H1 (cell line): Measurements from ENCODE around the gene BTBD9. TPM values are rescaled to one million over a fixed set of nuclear protein-coding genes. Genes with fewer than 3 reads are reported as not detected.

Experiments used
- CTCF ChIA-PET: fragments of 300-600 bp; sonication (Branson Sonifier 250); formaldehyde crosslinking; loops from one replicate; lab custom pipeline; 2021; ENCODE audit not compliant: partially characterized antibody; lab: Charles Lee
- POLR2A ChIA-PET: fragments of 300-600 bp; sonication (Branson Sonifier 250); formaldehyde crosslinking; loops from one replicate; lab custom pipeline; 2021; ENCODE audit warnings: inconsistent platforms; ENCODE audit not compliant: partially characterized antibody; lab: Charles Lee
- DNase-seq, 2 experiments: peaks; one replicate each; pipeline versions ENCODE4 v3.0.0 to v3.0.0-alpha.2; 2010 to 2022; ENCODE audit warnings: low spot score in 2 of 2, low read depth in 1 of 2, mixed read lengths in 1 of 2
- FAIRE-seq: peaks from 2 replicates; lab custom pipeline; 2011; peaks lifted over from hg19 to GRCh38; lab: Jason Lieb, UNC
- H2AFZ ChIP-seq: 2 replicates; pipeline ENCODE4 v1.8.1; 2012; ENCODE audit warnings: low read length, inconsistent platforms
- H2AK5ac ChIP-seq: 2 replicates; pipeline ENCODE4 v1.6.1; 2013; ENCODE audit warnings: low read depth, low read length
- H2BK120ac ChIP-seq: replicated peaks from 2 replicates; pipeline ENCODE3; 2013; ENCODE audit warnings: low read depth, low read length, inconsistent platforms
- H2BK12ac ChIP-seq: 2 replicates; pipeline ENCODE4 v1.6.1; 2013; ENCODE audit warnings: low read depth, low read length
- H2BK15ac ChIP-seq: 2 replicates; pipeline ENCODE4 v1.6.1; 2013; ENCODE audit warnings: low read length
- H2BK20ac ChIP-seq: 2 replicates; pipeline ENCODE4 v1.6.1; 2013; ENCODE audit warnings: low read length
- H2BK5ac ChIP-seq: 2 replicates; pipeline ENCODE4 v1.6.1; 2013; ENCODE audit warnings: low read depth, low read length
- H3K14ac ChIP-seq: 2 replicates; pipeline ENCODE4 v1.6.1; 2013; ENCODE audit warnings: inconsistent platforms; ENCODE audit not compliant: insufficient read length
- H3K18ac ChIP-seq: 2 replicates; pipeline ENCODE4 v1.6.1; 2013; ENCODE audit warnings: low read length; ENCODE audit errors: extremely low read depth
- H3K23ac ChIP-seq: 2 replicates; pipeline ENCODE4 v1.6.1; 2013; ENCODE audit warnings: inconsistent platforms; ENCODE audit not compliant: insufficient read length
- H3K23me2 ChIP-seq: 2 replicates; pipeline ENCODE4 v1.6.1; 2013; ENCODE audit warnings: low read depth, low read length
- H3K27ac ChIP-seq: 2 replicates; pipeline ENCODE4 v1.6.1; 2011; ENCODE audit warnings: low read depth, low read length, inconsistent platforms
- H3K27me3 ChIP-seq, 4 experiments: replicated peaks in 1 of 4; 1 replicate in 1 of 4; 2 replicates in 3 of 4; pipeline versions ENCODE4 v1.6.1 to v1.8.1; 2011 to 2013; ENCODE audit warnings: low read length in 3 of 4, mild to moderate bottlenecking in 3 of 4, inconsistent platforms in 2 of 4, mixed read lengths in 2 of 4, moderate library complexity in 1 of 4; ENCODE audit not compliant: control insufficient read depth in 3 of 4, insufficient read depth in 3 of 4; ENCODE audit errors: extremely low read depth in 1 of 4
- H3K36me3 ChIP-seq, 4 experiments: 2 replicates each; pipeline versions ENCODE4 v1.6.1 to v1.8.1; 2011 to 2013; ENCODE audit warnings: mild to moderate bottlenecking in 4 of 4, low read length in 3 of 4, moderate library complexity in 2 of 4, control low read depth in 1 of 4, inconsistent platforms in 1 of 4; ENCODE audit not compliant: insufficient read depth in 4 of 4, control insufficient read depth in 2 of 4
- H3K4ac ChIP-seq: replicated peaks from 2 replicates; pipeline ENCODE3; 2013; ENCODE audit warnings: low read length, low read depth, mixed read lengths, inconsistent platforms; ENCODE audit not compliant: insufficient read length
- H3K4me1 ChIP-seq, 4 experiments: replicated peaks in 1 of 4; 1 replicate in 1 of 4; 2 replicates in 3 of 4; pipeline versions ENCODE4 v1.6.1 to v1.8.1; 2011 to 2013; ENCODE audit warnings: low read length in 3 of 4, inconsistent platforms in 2 of 4, mixed read lengths in 1 of 4; ENCODE audit not compliant: insufficient read depth in 4 of 4, control insufficient read depth in 3 of 4
- H3K4me2 ChIP-seq, 2 experiments: 2 replicates each; pipeline versions ENCODE4 v1.6.1 to v1.8.1; 2011 to 2013; ENCODE audit warnings: low read depth in 2 of 2, low read length in 2 of 2, control low read depth in 1 of 2, inconsistent platforms in 1 of 2, mild to moderate bottlenecking in 1 of 2; ENCODE audit not compliant: insufficient read depth in 1 of 2
- H3K4me3 ChIP-seq, 4 experiments: fragments of 200-600, 300-600 bp in 1 of 4; sonication (generic), shearing (Covaris generic), sonication (Bioruptor Twin) in 1 of 4; 2 replicates each; pipeline versions ENCODE4 v1.5.1 to v1.8.1; 2011 to 2016; ENCODE audit warnings: low read length in 4 of 4, low read depth in 3 of 4, control low read depth in 2 of 4, inconsistent platforms in 2 of 4, mild to moderate bottlenecking in 2 of 4, mixed read lengths in 1 of 4, moderate library complexity in 1 of 4; ENCODE audit not compliant: insufficient read depth in 2 of 4; ENCODE audit errors: extremely low read depth in 1 of 4
- H3K56ac ChIP-seq: replicated peaks from 2 replicates; pipeline ENCODE3; 2013; ENCODE audit warnings: low read depth, mild to moderate bottlenecking, mixed read lengths, low read length, inconsistent platforms; ENCODE audit not compliant: insufficient read length
- H3K79me1 ChIP-seq: 2 replicates; pipeline ENCODE4 v1.6.1; 2013; ENCODE audit warnings: low read depth, low read length, control low read depth
- H3K79me2 ChIP-seq, 2 experiments: 2 replicates each; pipeline versions ENCODE4 v1.6.1 to v1.8.1; 2012 to 2013; ENCODE audit warnings: low read length in 2 of 2, mild to moderate bottlenecking in 2 of 2, inconsistent platforms in 1 of 2; ENCODE audit not compliant: insufficient read depth in 2 of 2, control insufficient read depth in 1 of 2
- H3K9ac ChIP-seq, 4 experiments: replicated peaks in 1 of 4; 1 replicate in 1 of 4; 2 replicates in 3 of 4; pipeline versions ENCODE4 v1.6.1 to v1.8.1; 2011 to 2013; ENCODE audit warnings: low read depth in 3 of 4, low read length in 3 of 4, control low read depth in 2 of 4, mild to moderate bottlenecking in 2 of 4, moderate library complexity in 2 of 4, inconsistent platforms in 1 of 4; ENCODE audit errors: extremely low read depth in 1 of 4
- H3K9me3 ChIP-seq, 2 experiments: 2 replicates each; pipeline versions ENCODE4 v1.6.1 to v1.8.1; 2012 to 2013; ENCODE audit warnings: mild to moderate bottlenecking in 2 of 2, moderate library complexity in 2 of 2, control low read depth in 1 of 2, inconsistent platforms in 1 of 2, low read depth in 1 of 2, low read length in 1 of 2, mixed read lengths in 1 of 2; ENCODE audit not compliant: insufficient read depth in 2 of 2
- H4K20me1 ChIP-seq, 2 experiments: replicated peaks in 1 of 2; 2 replicates each; pipeline versions ENCODE3 to v1.8.1; 2011 to 2013; ENCODE audit warnings: inconsistent platforms in 2 of 2, low read length in 2 of 2, mild to moderate bottlenecking in 1 of 2; ENCODE audit not compliant: insufficient read depth in 2 of 2, control insufficient read depth in 1 of 2
- H4K5ac ChIP-seq: 2 replicates; pipeline ENCODE4 v1.6.1; 2013; ENCODE audit warnings: low read length, low read depth, mixed read lengths, inconsistent platforms; ENCODE audit not compliant: insufficient read length
- H4K8ac ChIP-seq: 2 replicates; pipeline ENCODE4 v1.8.0; 2013; ENCODE audit warnings: mild to moderate bottlenecking, moderate library complexity, low read length, inconsistent platforms; ENCODE audit not compliant: insufficient read depth; ENCODE audit errors: extremely low read depth
- H4K91ac ChIP-seq: replicated peaks from 2 replicates; pipeline ENCODE3; 2013; ENCODE audit warnings: low read length, mixed read lengths, inconsistent platforms; ENCODE audit not compliant: insufficient read length
- EGR1 ChIP-seq: IDR thresholded peaks from 2 replicates; pipeline ENCODE4 v1.6.1; 2011; ENCODE audit warnings: low read depth, low read length, borderline replicate concordance
- POLR2A ChIP-seq, 2 experiments: IDR thresholded peaks; 1 replicate in 1 of 2; 2 replicates in 1 of 2; pipeline ENCODE4 v1.6.1; 2011; ENCODE audit warnings: low read depth in 2 of 2, low read length in 2 of 2, mild to moderate bottlenecking in 2 of 2; ENCODE audit errors: control extremely low read depth in 1 of 2
- POU5F1 ChIP-seq: IDR thresholded peaks from 2 replicates; pipeline ENCODE4 v1.6.1; 2011; ENCODE audit warnings: low read depth, mild to moderate bottlenecking, low read length, moderate library complexity
- SAP30 ChIP-seq: fragments of 300-600 bp; sonication (generic); IDR thresholded peaks from 2 replicates; pipeline ENCODE4 v1.7.1; 2012; ENCODE audit warnings: low read length, moderate library complexity, mild to moderate bottlenecking, inconsistent platforms; ENCODE audit not compliant: insufficient read depth, insufficient replicate concordance
- WGBS, 2 experiments: shearing (Covaris generic) in 1 of 2; methylation state at CpG; one replicate each; pipeline versions ENCODE4 v1.1.6 to v1.1.7; 2013 to 2015; ENCODE audit warnings: low lambda C conversion rate in 2 of 2, mixed read lengths in 2 of 2, inconsistent platforms in 1 of 2, low coverage in 1 of 2, missing lambda C conversion rate in 1 of 2; ENCODE audit not compliant: insufficient replicate concordance in 2 of 2, insufficient coverage in 1 of 2, insufficient read length in 1 of 2; ENCODE audit errors: extremely low coverage in 1 of 2, missing lambda C conversion rate in 1 of 2; 5-methylcytosine and 5-hydroxymethylcytosine counted together
- polyA plus RNA-seq, 7 experiments: library from polyadenylated mRNA; depleted of rRNA in 3 of 7; stranded (reverse) in 5 of 7; unstranded in 2 of 7; fragments of >200 nt in 5 of 7; fragments of 200-250 nt in 2 of 7; gene quantifications; 1 replicate in 5 of 7; 2 replicates in 1 of 7; 4 replicates in 1 of 7; pipeline versions ENCODE4 v1.2.1 to v1.2.3, GENCODE V29; 2011 to 2013; ENCODE audit warnings: missing spikeins in 2 of 7, mixed read lengths in 2 of 7
- total RNA-seq: library from RNA; stranded (reverse); fragmentation: NEBNext Ultra II Directional; extraction: Animal tissue kit (Norgen Biotek cat#: 25700); gene quantifications from 2 replicates; pipeline ENCODE4 v1.2.1, GENCODE V29; 2021

BTBD9 gene
- total and polyA plus RNA-seq, 2 of the 8 experiments (the other 6 are each of a cell fraction or from before 2014, with no cell fraction given) = 0.92 to 4.1 TPM

- peak; percentile 45 for FAIRE-seq
- H2BK20ac ChIP-seq = 0 out of 2 replicates have a peak overlapping the region, but pooled peaks have one; percentile 21
- H3K23me2 ChIP-seq = no peaks in the 10 kb centered on the region
- no peak overlapping the region for H2AK5ac ChIP-seq
- no peak overlapping the region for H3K18ac ChIP-seq
- no peak overlapping the region for H3K9ac ChIP-seq
- H2AFZ ChIP-seq = no peak overlapping the region
- no peak for DNase-seq
- no peak overlapping the region for H2BK5ac ChIP-seq
- H3K23ac ChIP-seq = no peak overlapping the region
- H4K20me1 ChIP-seq = no peaks in the 10 kb centered on the region
- H2BK120ac ChIP-seq = peak overlapping the region; percentile 72
- H3K79me1 ChIP-seq = no peaks in the 10 kb centered on the region
- H3K14ac ChIP-seq = no peak overlapping the region
- H3K27ac ChIP-seq = no peak overlapping the region
- H3K56ac ChIP-seq = no peak overlapping the region
- peak overlapping the region; percentile 57 for H3K4ac ChIP-seq
- no peak overlapping the region for H2BK12ac ChIP-seq
- H2BK15ac ChIP-seq = no peak overlapping the region
- H3K36me3 ChIP-seq = no peaks in the 10 kb centered on the region
- no peak overlapping the region for H4K5ac ChIP-seq
- ChIA-PET CTCF (interaction anchor here (0.6 to 3.2 kb wide), 6 partner anchors 10 to 204 kb away, joined by 3 to 19 read pairs (median 3); no protein-coding TSS in a partner anchor), POLR2A (no interaction called here)
- no peaks in the 10 kb centered on the region for H3K27me3 ChIP-seq
- no peak overlapping the region for H4K91ac ChIP-seq
- H3K4me3 ChIP-seq = no peak overlapping the region
- 87% methylated on average over 3 of the region's 3 CpGs; no CpG with 5 or more reads in 1 of the 2 experiments for WGBS, 2 experiments
- no peak overlapping the region for H4K8ac ChIP-seq
- H3K79me2 ChIP-seq = no peaks in the 10 kb centered on the region
- no peaks in the 10 kb centered on the region for H3K4me1 ChIP-seq
- TF ChIP-seq SAP30 (no peak), POLR2A (IDR thresholded peaks at IDR 0.05; ENCODE audit: control extremely low read depth in 1 of 2, low read depth in 2 of 2, low read length in 2 of 2) (no peak), POU5F1 (no peak), EGR1 (no peak)
- no peak overlapping the region for H3K4me2 ChIP-seq
- H3K9me3 ChIP-seq = no peaks in the 10 kb centered on the region
These were observed 349.5 kb downstream of the BTBD9 start for GRCh38 chr6:38290133-38290799.
